Liver (tissue), 9 donors: ENCODE results near the gene TMEM183A. TPM values are rescaled to one million over a fixed set of nuclear protein-coding genes. Genes with fewer than 3 reads are reported as not detected.

Experiments used
- DNase-seq: peaks from one replicate; pipeline ENCODE4 v3.0.0-alpha.2; 2017; ENCODE audit warnings: low spot score
- H3K27ac ChIP-seq, 2 donors: one replicate each; pipeline ENCODE4 v1.7.0; 2013; ENCODE audit warnings: inconsistent platforms in 2 of 2, low read length in 2 of 2, control low read depth in 1 of 2, low read depth in 1 of 2, mild to moderate bottlenecking in 1 of 2
- H3K27me3 ChIP-seq, 4 donors: one replicate each; pipeline versions ENCODE4 v1.6.1 to v1.7.0; 2013; ENCODE audit warnings: low read length in 3 of 4, inconsistent platforms in 1 of 4, mild to moderate bottlenecking in 1 of 4, moderate library complexity in 1 of 4; ENCODE audit not compliant: control insufficient read depth in 4 of 4, insufficient read depth in 4 of 4
- H3K36me3 ChIP-seq, 4 donors: one replicate each; pipeline versions ENCODE4 v1.6.1 to v1.7.0; 2013; ENCODE audit warnings: low read length in 3 of 4, mild to moderate bottlenecking in 3 of 4, low read depth in 1 of 4, moderate library complexity in 1 of 4; ENCODE audit not compliant: control insufficient read depth in 4 of 4, insufficient read depth in 3 of 4
- H3K4me1 ChIP-seq, 4 donors: one replicate each; pipeline versions ENCODE4 v1.6.1 to v1.7.0; 2013; ENCODE audit warnings: low read length in 3 of 4, mild to moderate bottlenecking in 3 of 4, moderate library complexity in 1 of 4; ENCODE audit not compliant: control insufficient read depth in 4 of 4, insufficient read depth in 4 of 4
- H3K4me3 ChIP-seq, 3 donors: one replicate each; pipeline versions ENCODE4 v1.6.1 to v1.7.0; 2013; ENCODE audit warnings: low read length in 3 of 3, control low read depth in 1 of 3, low read depth in 1 of 3, mild to moderate bottlenecking in 1 of 3
- H3K9ac ChIP-seq, 2 donors: one replicate each; pipeline ENCODE4 v1.7.0; 2013; ENCODE audit warnings: low read length in 2 of 2, mild to moderate bottlenecking in 2 of 2, moderate library complexity in 2 of 2, control low read depth in 1 of 2, low read depth in 1 of 2
- H3K9me3 ChIP-seq, 4 donors: one replicate each; pipeline versions ENCODE4 v1.6.1 to v1.7.0; 2013; ENCODE audit warnings: low read length in 3 of 4; ENCODE audit not compliant: control insufficient read depth in 4 of 4
- EGR1 ChIP-seq, 2 donors: IDR thresholded peaks; 2 replicates each; pipeline ENCODE4 v1.6.1; 2016 to 2018; ENCODE audit warnings: antibody characterized with exemption in 2 of 2, low read depth in 2 of 2
- FOXA1 ChIP-seq: IDR thresholded peaks from 2 replicates; pipeline ENCODE4 v1.6.1; 2016; ENCODE audit warnings: antibody characterized with exemption
- FOXA2 ChIP-seq: IDR thresholded peaks from 2 replicates; pipeline ENCODE4 v1.6.1; 2016; ENCODE audit warnings: antibody characterized with exemption
- GABPA ChIP-seq, 2 donors: IDR thresholded peaks in 1 of 2; conservative IDR thresholded peaks in 1 of 2; 2 replicates each; pipeline ENCODE4 v1.6.1; 2016; ENCODE audit warnings: antibody characterized with exemption in 2 of 2, mild to moderate bottlenecking in 1 of 2, moderate library complexity in 1 of 2
- HNF4A ChIP-seq, 2 donors: conservative IDR thresholded peaks; 2 replicates each; pipeline ENCODE4 v1.6.1; 2016; ENCODE audit warnings: antibody characterized with exemption in 2 of 2, mild to moderate bottlenecking in 2 of 2
- HNF4G ChIP-seq: IDR thresholded peaks from 2 replicates; pipeline ENCODE4 v1.6.1; 2016; ENCODE audit warnings: antibody characterized with exemption
- JUND ChIP-seq, 2 donors: IDR thresholded peaks; 2 replicates each; pipeline ENCODE4 v1.6.1; 2016; ENCODE audit warnings: antibody characterized with exemption in 2 of 2
- NR2F2 ChIP-seq: IDR thresholded peaks from 2 replicates; pipeline ENCODE4 v1.6.1; 2016; ENCODE audit warnings: antibody characterized with exemption
- RAD21 ChIP-seq, 2 donors: IDR thresholded peaks; 2 replicates each; pipeline ENCODE4 v1.6.1; 2016; ENCODE audit warnings: antibody characterized with exemption in 2 of 2, mild to moderate bottlenecking in 2 of 2
- RXRA ChIP-seq, 2 donors: IDR thresholded peaks; 2 replicates each; pipeline ENCODE4 v1.6.1; 2017 to 2018; ENCODE audit warnings: antibody characterized with exemption in 2 of 2, mild to moderate bottlenecking in 1 of 2
- SP1 ChIP-seq: IDR thresholded peaks from 2 replicates; pipeline ENCODE4 v1.6.1; 2018; ENCODE audit warnings: antibody characterized with exemption, mild to moderate bottlenecking
- TAF1 ChIP-seq: conservative IDR thresholded peaks from 2 replicates; pipeline ENCODE4 v1.6.1; 2016; ENCODE audit warnings: antibody characterized with exemption, mild to moderate bottlenecking
- YY1 ChIP-seq: IDR thresholded peaks from 2 replicates; pipeline ENCODE4 v1.6.1; 2016; ENCODE audit warnings: antibody characterized with exemption, mild to moderate bottlenecking
- WGBS: extraction: QIAGEN DNeasy Blood & Tissue Kit; methylation state at CpG from one replicate; pipeline ENCODE4 v1.1.7; 2013; 5-methylcytosine and 5-hydroxymethylcytosine counted together
- polyA plus RNA-seq, 2 donors: library from polyadenylated mRNA; stranded (reverse) in 1 of 2; unstranded in 1 of 2; fragments of 200-250 nt in 1 of 2; fragments of >200 nt in 1 of 2; fragmentation: Nextera tagmentation in 1 of 2; extraction: Ambion mirVana in 1 of 2; gene quantifications; one replicate each; pipeline versions ENCODE4 v1.2.1 to v1.2.3, GENCODE V29; 2013 to 2015
- total RNA-seq, 2 donors: library from RNA; depleted of rRNA; stranded (reverse); fragments of >200 nt; gene quantifications; one replicate each; pipeline ENCODE4 v1.2.3, GENCODE V29; 2014
- TF ChIP-seq, protein P1 (sequence below): IDR thresholded peaks from 2 replicates; pipeline ENCODE4 v1.6.1; 2016; ENCODE audit warnings: antibody characterized with exemption, mild to moderate bottlenecking
- TF ChIP-seq, protein P2 (sequence below): IDR thresholded peaks from 2 replicates; pipeline ENCODE4 v1.6.1; 2016; ENCODE audit warnings: antibody characterized with exemption
- TF ChIP-seq, protein P3 (sequence below): IDR thresholded peaks from 2 replicates; pipeline ENCODE4 v1.6.1; 2016; ENCODE audit warnings: antibody characterized with exemption
- TF ChIP-seq, protein P4 (sequence below): fragments of 150-350 bp; IDR thresholded peaks from 2 replicates; pipeline ENCODE4 v1.5.1; 2017; ENCODE audit warnings: improper control_type of control experiment, low read depth, low read length; ENCODE audit not compliant: missing input control
- donor health status: healthy.
- donor health status: healthy.
- donor health status: healthy.
- donor health status: healthy.
- donor health status: healthy.

TMEM183A gene
- total and polyA plus RNA-seq, 4 donors: 21.0 to 48.9 (median 35.5) TPM

DNA sequence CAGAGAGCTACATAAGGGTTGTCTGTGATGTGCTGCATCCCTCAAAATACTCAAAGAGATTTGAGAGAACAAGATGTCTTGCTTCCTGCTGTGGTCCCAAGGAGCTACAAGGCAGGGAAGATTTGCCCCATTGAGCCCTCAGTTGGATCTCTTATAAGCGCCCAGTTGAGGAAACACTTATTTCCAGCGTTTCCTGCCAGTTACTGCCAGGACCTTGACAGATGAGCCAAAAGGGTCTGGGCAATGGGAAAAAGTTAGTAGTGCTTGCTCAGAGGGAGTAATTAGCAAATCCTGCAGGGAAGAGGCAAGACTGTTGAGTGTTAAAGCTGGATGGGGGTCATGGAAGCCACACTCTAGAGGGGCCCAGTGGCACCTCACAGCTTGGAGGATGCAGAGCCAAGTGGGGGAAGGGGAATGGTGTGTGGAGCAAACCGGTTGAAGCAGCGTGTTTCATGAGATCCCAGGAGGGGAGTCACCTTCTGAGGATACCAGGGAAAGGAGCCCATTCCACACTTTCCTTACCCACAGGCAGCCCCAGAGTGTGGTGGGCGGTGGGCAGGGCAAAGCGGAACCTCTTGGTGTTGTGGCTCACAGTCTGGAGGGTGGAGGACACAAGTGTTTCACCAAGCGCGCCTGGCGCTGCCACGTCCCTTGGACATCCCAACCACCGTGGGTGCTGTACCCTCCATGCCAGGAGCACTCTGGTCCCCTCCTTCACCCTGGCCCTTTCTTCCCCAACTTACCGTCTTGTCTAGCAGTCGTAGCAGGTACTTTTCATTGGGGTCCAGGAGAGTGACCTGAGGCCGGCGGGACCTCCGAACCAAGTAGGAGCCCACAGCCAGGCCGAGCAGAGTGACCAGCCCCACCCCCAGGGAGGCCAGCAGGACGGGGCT, 40.9 kb upstream of the TMEM183A start (continued):
- TF ChIP-seq, protein P1, sequence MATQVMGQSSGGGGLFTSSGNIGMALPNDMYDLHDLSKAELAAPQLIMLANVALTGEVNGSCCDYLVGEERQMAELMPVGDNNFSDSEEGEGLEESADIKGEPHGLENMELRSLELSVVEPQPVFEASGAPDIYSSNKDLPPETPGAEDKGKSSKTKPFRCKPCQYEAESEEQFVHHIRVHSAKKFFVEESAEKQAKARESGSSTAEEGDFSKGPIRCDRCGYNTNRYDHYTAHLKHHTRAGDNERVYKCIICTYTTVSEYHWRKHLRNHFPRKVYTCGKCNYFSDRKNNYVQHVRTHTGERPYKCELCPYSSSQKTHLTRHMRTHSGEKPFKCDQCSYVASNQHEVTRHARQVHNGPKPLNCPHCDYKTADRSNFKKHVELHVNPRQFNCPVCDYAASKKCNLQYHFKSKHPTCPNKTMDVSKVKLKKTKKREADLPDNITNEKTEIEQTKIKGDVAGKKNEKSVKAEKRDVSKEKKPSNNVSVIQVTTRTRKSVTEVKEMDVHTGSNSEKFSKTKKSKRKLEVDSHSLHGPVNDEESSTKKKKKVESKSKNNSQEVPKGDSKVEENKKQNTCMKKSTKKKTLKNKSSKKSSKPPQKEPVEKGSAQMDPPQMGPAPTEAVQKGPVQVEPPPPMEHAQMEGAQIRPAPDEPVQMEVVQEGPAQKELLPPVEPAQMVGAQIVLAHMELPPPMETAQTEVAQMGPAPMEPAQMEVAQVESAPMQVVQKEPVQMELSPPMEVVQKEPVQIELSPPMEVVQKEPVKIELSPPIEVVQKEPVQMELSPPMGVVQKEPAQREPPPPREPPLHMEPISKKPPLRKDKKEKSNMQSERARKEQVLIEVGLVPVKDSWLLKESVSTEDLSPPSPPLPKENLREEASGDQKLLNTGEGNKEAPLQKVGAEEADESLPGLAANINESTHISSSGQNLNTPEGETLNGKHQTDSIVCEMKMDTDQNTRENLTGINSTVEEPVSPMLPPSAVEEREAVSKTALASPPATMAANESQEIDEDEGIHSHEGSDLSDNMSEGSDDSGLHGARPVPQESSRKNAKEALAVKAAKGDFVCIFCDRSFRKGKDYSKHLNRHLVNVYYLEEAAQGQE: no peak
- TF ChIP-seq, protein P2, sequence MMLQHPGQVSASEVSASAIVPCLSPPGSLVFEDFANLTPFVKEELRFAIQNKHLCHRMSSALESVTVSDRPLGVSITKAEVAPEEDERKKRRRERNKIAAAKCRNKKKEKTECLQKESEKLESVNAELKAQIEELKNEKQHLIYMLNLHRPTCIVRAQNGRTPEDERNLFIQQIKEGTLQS: no peak

DNA sequence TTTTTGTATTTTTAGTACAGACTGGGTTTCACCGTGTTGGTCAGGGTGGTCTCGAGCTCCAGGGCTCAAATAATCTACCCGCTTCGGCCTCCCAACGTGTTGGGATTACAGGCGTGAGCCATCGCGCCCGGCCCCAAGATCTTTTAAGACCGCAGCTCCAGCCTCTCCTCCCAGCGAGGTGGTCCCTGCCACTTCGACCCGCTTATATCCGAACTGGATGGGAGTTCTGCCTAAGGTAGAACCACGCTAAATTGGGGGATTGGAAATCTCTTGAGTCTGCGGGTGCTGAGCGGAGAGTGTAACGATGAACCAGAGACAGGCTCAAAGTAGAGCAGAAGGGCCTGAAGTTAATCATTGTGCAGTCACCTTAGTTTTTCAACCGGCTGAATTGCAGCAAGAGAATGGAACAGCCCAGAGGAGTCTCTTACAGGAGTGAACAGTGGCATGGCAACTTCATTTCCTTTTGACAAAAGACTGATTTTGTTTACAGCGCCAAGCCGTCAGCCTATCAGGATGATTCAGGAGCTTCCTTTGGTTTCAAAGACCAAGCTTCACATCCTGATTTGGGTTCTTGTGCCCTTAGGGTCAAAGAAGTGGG, 39.4 kb upstream of the TMEM183A start:
- H3K27ac ChIP-seq: peak overlapping the region; percentile 53 to 67
- H3K27me3 ChIP-seq: no peaks in the 10 kb centered on the region
- peak overlapping the region; percentile 59 to 83 (median 61) for H3K4me3 ChIP-seq
- DNase-seq: no peak
- peaks cover 3 to 23% (median 14%) of the 10 kb centered on the region in 4 donors for H3K4me1 ChIP-seq
- 9% methylated on average over 21 of the region's 21 CpGs for WGBS
- no peaks in the 10 kb centered on the region for H3K9me3 ChIP-seq
- peaks cover 2 to 9% (median 5%) of the 10 kb centered on the region in 4 donors for H3K36me3 ChIP-seq
- TF ChIP-seq TAF1: no peak
- peak; percentile 17 for TF ChIP-seq SP1
- H3K9ac ChIP-seq: peak overlapping the region; percentile 24 to 35

DNA sequence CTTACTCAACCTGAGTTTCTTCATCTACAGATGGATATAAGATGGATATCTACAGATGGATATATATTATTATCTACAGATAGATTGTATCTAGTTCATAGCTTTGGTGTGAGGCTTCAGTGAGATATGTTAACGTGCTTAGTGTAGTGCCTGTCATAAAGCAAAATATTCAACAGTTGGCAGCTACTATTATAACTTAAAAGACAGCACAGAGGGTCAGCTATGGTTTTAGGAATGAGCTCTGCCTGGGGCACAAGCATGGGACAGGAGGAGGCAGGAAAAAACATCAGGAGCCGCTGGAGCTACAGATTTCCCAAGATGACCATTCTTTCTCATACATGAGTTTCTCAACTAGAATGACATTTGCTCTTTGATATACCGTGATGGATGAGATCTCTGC, 38.8 kb upstream of the TMEM183A start:
- Histone ChIP-seq H3K9ac (no peak overlapping the region), H3K36me3 (peaks cover 2 to 3% (median 3%) of the 10 kb centered on the region in 4 donors), H3K27me3 (no peaks in the 10 kb centered on the region), H3K4me1 (peaks cover 3 to 23% (median 14%) of the 10 kb centered on the region in 4 donors), H3K4me3 (no peak overlapping the region), H3K9me3 (no peaks in the 10 kb centered on the region), H3K27ac (peak overlapping the region in 1 of 2 donors; percentile 33)
- DNase-seq: no peak
- 75% methylated on average over 3 of the region's 3 CpGs for WGBS
- TF ChIP-seq HNF4G (no peak), HNF4A (conservative IDR thresholded peaks at IDR 0.05) (no peak), JUND (IDR thresholded peaks at IDR 0.05) (no peak), SP1 (no peak), YY1 (no peak), EGR1 (IDR thresholded peaks at IDR 0.05; ENCODE audit: low read depth in 2 of 2) (no peak), NR2F2 (no peak), RAD21 (IDR thresholded peaks at IDR 0.05) (no peak), FOXA1 (no peak), GABPA (IDR thresholded peaks at IDR 0.05 in 1 of 2, conservative IDR thresholded peaks at IDR 0.05 in 1 of 2) (no peak), RXRA (IDR thresholded peaks at IDR 0.05) (no peak), TAF1 (no peak), FOXA2 (no peak)
- TF ChIP-seq, protein P3, sequence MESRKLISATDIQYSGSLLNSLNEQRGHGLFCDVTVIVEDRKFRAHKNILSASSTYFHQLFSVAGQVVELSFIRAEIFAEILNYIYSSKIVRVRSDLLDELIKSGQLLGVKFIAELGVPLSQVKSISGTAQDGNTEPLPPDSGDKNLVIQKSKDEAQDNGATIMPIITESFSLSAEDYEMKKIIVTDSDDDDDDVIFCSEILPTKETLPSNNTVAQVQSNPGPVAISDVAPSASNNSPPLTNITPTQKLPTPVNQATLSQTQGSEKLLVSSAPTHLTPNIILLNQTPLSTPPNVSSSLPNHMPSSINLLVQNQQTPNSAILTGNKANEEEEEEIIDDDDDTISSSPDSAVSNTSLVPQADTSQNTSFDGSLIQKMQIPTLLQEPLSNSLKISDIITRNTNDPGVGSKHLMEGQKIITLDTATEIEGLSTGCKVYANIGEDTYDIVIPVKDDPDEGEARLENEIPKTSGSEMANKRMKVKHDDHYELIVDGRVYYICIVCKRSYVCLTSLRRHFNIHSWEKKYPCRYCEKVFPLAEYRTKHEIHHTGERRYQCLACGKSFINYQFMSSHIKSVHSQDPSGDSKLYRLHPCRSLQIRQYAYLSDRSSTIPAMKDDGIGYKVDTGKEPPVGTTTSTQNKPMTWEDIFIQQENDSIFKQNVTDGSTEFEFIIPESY: no peak
- TF ChIP-seq, protein P1: no peak
- TF ChIP-seq, protein P2: no peak
- TF ChIP-seq, protein P4, sequence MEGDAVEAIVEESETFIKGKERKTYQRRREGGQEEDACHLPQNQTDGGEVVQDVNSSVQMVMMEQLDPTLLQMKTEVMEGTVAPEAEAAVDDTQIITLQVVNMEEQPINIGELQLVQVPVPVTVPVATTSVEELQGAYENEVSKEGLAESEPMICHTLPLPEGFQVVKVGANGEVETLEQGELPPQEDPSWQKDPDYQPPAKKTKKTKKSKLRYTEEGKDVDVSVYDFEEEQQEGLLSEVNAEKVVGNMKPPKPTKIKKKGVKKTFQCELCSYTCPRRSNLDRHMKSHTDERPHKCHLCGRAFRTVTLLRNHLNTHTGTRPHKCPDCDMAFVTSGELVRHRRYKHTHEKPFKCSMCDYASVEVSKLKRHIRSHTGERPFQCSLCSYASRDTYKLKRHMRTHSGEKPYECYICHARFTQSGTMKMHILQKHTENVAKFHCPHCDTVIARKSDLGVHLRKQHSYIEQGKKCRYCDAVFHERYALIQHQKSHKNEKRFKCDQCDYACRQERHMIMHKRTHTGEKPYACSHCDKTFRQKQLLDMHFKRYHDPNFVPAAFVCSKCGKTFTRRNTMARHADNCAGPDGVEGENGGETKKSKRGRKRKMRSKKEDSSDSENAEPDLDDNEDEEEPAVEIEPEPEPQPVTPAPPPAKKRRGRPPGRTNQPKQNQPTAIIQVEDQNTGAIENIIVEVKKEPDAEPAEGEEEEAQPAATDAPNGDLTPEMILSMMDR: no peak
